Endothelial cell of umbilical vein (primary cell): ENCODE measurements around the gene TRPC1. TPM values are rescaled to one million over a fixed set of nuclear protein-coding genes. Genes with fewer than 3 reads are reported as not detected.
"Not testable (repeated sequence)": the region's sequence is repeated elsewhere in the genome, so short reads cannot be mapped to it uniquely, and the experiment has no call there.

Source experiments
- BruUV-seq: library from RNA; stranded (reverse); fragments of 400-500 nt; replicated peaks from 2 replicates; lab custom pipeline; 2021; lab: Mats Ljungman, UMichigan
- CTCF ChIA-PET: fragments of 300-600, 350-600 bp; sonication (Branson Sonifier 250); formaldehyde crosslinking; loops from one replicate; lab custom pipeline; 2021; ENCODE audit warnings: antibody characterized with exemption, inconsistent platforms; lab: Charles Lee
- POLR2A ChIA-PET: fragments of 300-600, 350-600 bp; sonication (Branson Sonifier 250); formaldehyde crosslinking; loops from one replicate; lab custom pipeline; 2021; ENCODE audit warnings: antibody characterized with exemption, inconsistent platforms; lab: Charles Lee
- DNase-seq: peaks from one replicate; pipeline ENCODE4 v3.0.0-alpha.2; 2011; ENCODE audit warnings: low read depth, low spot score
- FAIRE-seq: peaks from 2 replicates; lab custom pipeline; 2011; peaks lifted over from hg19 to GRCh38; lab: Jason Lieb, UNC
- H2AFZ ChIP-seq: 2 replicates; pipeline ENCODE4 v1.6.0; 2012; ENCODE audit warnings: low read depth, low read length, control low read depth, inconsistent platforms
- H3K27ac ChIP-seq: 2 replicates; pipeline ENCODE4 v1.5.1; 2011; ENCODE audit warnings: low read depth, mild to moderate bottlenecking, control low read depth, low read length, moderate library complexity; ENCODE audit not compliant: insufficient read depth
- H3K27me3 ChIP-seq, 2 experiments: 2 replicates each; pipeline versions ENCODE4 v1.6.0 to v1.6.1; 2011; ENCODE audit warnings: low read length in 2 of 2, mixed read lengths in 1 of 2; ENCODE audit not compliant: control insufficient read depth in 2 of 2, insufficient read depth in 2 of 2
- H3K36me3 ChIP-seq, 2 experiments: 2 replicates in 1 of 2; 3 replicates in 1 of 2; pipeline ENCODE4 v1.5.1; 2011; ENCODE audit warnings: low read length in 2 of 2, mild to moderate bottlenecking in 1 of 2, moderate library complexity in 1 of 2; ENCODE audit not compliant: control insufficient read depth in 2 of 2, insufficient read depth in 2 of 2; ENCODE audit errors: extremely low read depth in 1 of 2
- H3K4me1 ChIP-seq: 3 replicates; pipeline ENCODE4 v1.5.1; 2011; ENCODE audit warnings: mild to moderate bottlenecking, low read length; ENCODE audit not compliant: control insufficient read depth, insufficient read depth; ENCODE audit errors: extremely low read depth
- H3K4me2 ChIP-seq: 2 replicates; pipeline ENCODE4 v1.6.1; 2011; ENCODE audit warnings: low read length, control low read depth, mixed read lengths; ENCODE audit not compliant: insufficient read depth
- H3K4me3 ChIP-seq, 3 experiments: fragments of 200-600 bp in 1 of 3; sonication (generic), shearing (Covaris generic) in 1 of 3; replicated peaks in 1 of 3; 2 replicates each; pipeline ENCODE4 v1.5.1; 2011 to 2016; ENCODE audit warnings: control low read depth in 3 of 3, low read length in 3 of 3, mild to moderate bottlenecking in 2 of 3, inconsistent platforms in 1 of 3, low read depth in 1 of 3, moderate library complexity in 1 of 3; ENCODE audit not compliant: insufficient read depth in 1 of 3
- H3K79me2 ChIP-seq: 2 replicates; pipeline ENCODE4 v1.6.0; 2012; ENCODE audit warnings: low read length, inconsistent platforms; ENCODE audit not compliant: control insufficient read depth, insufficient read depth
- H3K9ac ChIP-seq: replicated peaks from 2 replicates; pipeline ENCODE3; 2011; ENCODE audit warnings: low read length, control low read depth; ENCODE audit not compliant: insufficient read depth; ENCODE audit errors: extremely low read depth
- H3K9me1 ChIP-seq: replicated peaks from 3 replicates; pipeline ENCODE4 v1.6.0; 2011; ENCODE audit warnings: mild to moderate bottlenecking, low read length; ENCODE audit not compliant: control insufficient read depth, insufficient read depth; ENCODE audit errors: extremely low read depth
- H3K9me3 ChIP-seq: replicated peaks from 2 replicates; pipeline ENCODE4 v1.5.1; 2012; ENCODE audit warnings: low read length, inconsistent platforms; ENCODE audit not compliant: control insufficient read depth, insufficient read depth
- H4K20me1 ChIP-seq: replicated peaks from 2 replicates; pipeline ENCODE3; 2011; ENCODE audit warnings: mild to moderate bottlenecking, low read length; ENCODE audit not compliant: control insufficient read depth, insufficient read depth; ENCODE audit errors: extremely low read depth
- FOS ChIP-seq: IDR thresholded peaks from 2 replicates; pipeline ENCODE4 v1.6.1; 2011; ENCODE audit warnings: mild to moderate bottlenecking, low read length, moderate library complexity, borderline replicate concordance; ENCODE audit not compliant: insufficient read depth
- GATA2 ChIP-seq: IDR thresholded peaks from 2 replicates; pipeline ENCODE4 v1.7.0; 2011; ENCODE audit warnings: low read depth, mild to moderate bottlenecking, moderate library complexity, mixed read lengths, low read length; ENCODE audit not compliant: insufficient read length, insufficient read depth
- JUN ChIP-seq: IDR thresholded peaks from 2 replicates; pipeline ENCODE4 v1.6.1; 2011; ENCODE audit warnings: borderline replicate concordance, low read depth; ENCODE audit not compliant: insufficient read length, insufficient read depth
- MAX ChIP-seq: IDR thresholded peaks from 2 replicates; pipeline ENCODE4 v1.6.1; 2011; ENCODE audit not compliant: insufficient read depth, insufficient read length
- MYC ChIP-seq: IDR thresholded peaks from one replicate; pipeline ENCODE4 v1.6.1; 2011; ENCODE audit warnings: mild to moderate bottlenecking, low read depth, low read length
- dilution Hi-C: fragments of 300-500 bp; cut with MboI; formaldehyde crosslinking; loops from one replicate; pipeline ENCODE4 v1.15.0; 2019; ENCODE audit warnings: low sequenced_read_pairs; ENCODE audit not compliant: extremely low pct_ligation_motif_present
- intact Hi-C: fragments of 100-400 bp; cut with micrococcal nuclease; formaldehyde crosslinking; loops from one replicate; pipeline ENCODE4 v1.10.0; 2022
- polyA plus RNA-seq, 4 experiments: library from polyadenylated mRNA; depleted of rRNA in 3 of 4; stranded (reverse) in 3 of 4; unstranded in 1 of 4; fragments of >200 nt; gene quantifications; 2 replicates each; pipeline versions ENCODE4 v1.2.1 to v1.2.3, GENCODE V29; 2011 to 2012; ENCODE audit warnings: missing spikeins in 1 of 4
- total RNA-seq: library from RNA; stranded (reverse); gene quantifications from 2 replicates; pipeline ENCODE4 v1.2.3, GENCODE V29; 2021

Gene TRPC1
- total and polyA plus RNA-seq, 2 donors (not counting 3 experiments of a cell fraction or from before 2014, with no cell fraction given), result 3.5 to 5.9 TPM

- BruUV-seq, result no TSS peak
- no peak for FAIRE-seq
These were observed 22.8 kb downstream of the TRPC1 start for GRCh38 chr3:142746646-142747045.

GRCh38 chr3:142750531-142750930 lies 26.7 kb downstream of the TRPC1 start:
- H3K27ac ChIP-seq, H3K4me1 ChIP-seq, BruUV-seq, intact Hi-C loops, dilution Hi-C loops, H3K9me3 ChIP-seq, H3K9ac ChIP-seq, H4K20me1 ChIP-seq, H3K36me3 ChIP-seq, H3K4me3 ChIP-seq, POLR2A ChIA-PET, H2AFZ ChIP-seq, H3K27me3 ChIP-seq, H3K4me2 ChIP-seq, FAIRE-seq, CTCF ChIA-PET, DNase-seq, H3K79me2 ChIP-seq, H3K9me1 ChIP-seq: not testable (repeated sequence)

More at GRCh38 chr3:142746646-142747045, 22.8 kb downstream of the TRPC1 start:
- Histone ChIP-seq H2AFZ (no peak overlapping the region), H3K79me2 (no peaks in the 10 kb centered on the region), H3K27ac (no peak overlapping the region), H3K9ac (no peak overlapping the region), H3K36me3 (no peaks in the 10 kb centered on the region), H3K9me3 (no peaks in the 10 kb centered on the region), H4K20me1 (no peaks in the 10 kb centered on the region), H3K9me1 (no peaks in the 10 kb centered on the region), H3K27me3 (no peaks in the 10 kb centered on the region), H3K4me1 (no peaks in the 10 kb centered on the region), H3K4me2 (no peak overlapping the region), H3K4me3 (no peak overlapping the region)
- DNase-seq, result no peak
- dilution Hi-C loops (no loop called here), intact Hi-C loops (no loop called here)
- CTCF ChIA-PET, result interaction anchor here (0.7 kb wide), 1 partner anchor 127 kb away, joined by 3 read pairs; no protein-coding TSS in a partner anchor
- POLR2A ChIA-PET, result no interaction called here
- TF ChIP-seq MYC (no peak), MAX (no peak), FOS (no peak), JUN (no peak), GATA2 (no peak)

- CTCF ChIA-PET, H3K9me1 ChIP-seq, H3K9ac ChIP-seq, FAIRE-seq, POLR2A ChIA-PET, H3K4me3 ChIP-seq, BruUV-seq, DNase-seq, H3K27me3 ChIP-seq, H3K4me2 ChIP-seq, intact Hi-C loops, H3K79me2 ChIP-seq, H3K36me3 ChIP-seq, dilution Hi-C loops, H3K9me3 ChIP-seq, H3K4me1 ChIP-seq, H4K20me1 ChIP-seq, H3K27ac ChIP-seq, H2AFZ ChIP-seq: not testable (repeated sequence)
These were observed 28.8 kb downstream of the TRPC1 start for GRCh38 chr3:142752605-142753004.
